Gastrocnemius medialis (tissue), 4 donors: Measurements from ENCODE around the gene CMTM4.

Source experiments
- CTCF ChIP-seq, 5 experiments: fragments of 450-650 bp in 3 of 5; fragments of 200-600 bp in 2 of 5; sonication (generic) in 2 of 5; IDR thresholded peaks in 4 of 5; conservative IDR thresholded peaks in 1 of 5; 1 replicate in 4 of 5; 2 replicates in 1 of 5; pipeline ENCODE4 v1.5.1; 2016 to 2019; ENCODE audit warnings: antibody characterized with exemption in 5 of 5, mild to moderate bottlenecking in 3 of 5, moderate library complexity in 3 of 5
- POLR2A ChIP-seq, 2 donors: fragments of 450-650 bp; IDR thresholded peaks; one replicate each; pipeline ENCODE4 v1.6.1; 2017; ENCODE audit warnings: antibody characterized with exemption in 2 of 2, mild to moderate bottlenecking in 2 of 2, moderate library complexity in 2 of 2

- TF ChIP-seq POLR2A (IDR thresholded peaks at IDR 0.05) (no peak), CTCF (IDR thresholded peaks at IDR 0.05 in 4 of 5, conservative IDR thresholded peaks at IDR 0.05 in 1 of 5) (no peak)
Observed at GRCh38 chr16:66636199-66636598, 60.3 kb downstream of the CMTM4 start.
